Measurements from ENCODE around the gene CTLA4.

The CTLA4 gene

GRCh38 chr2:203918839-203919238 is 51.3 kb downstream of the CTLA4 start:
- no peak for DNase-seq
- H3K27me3 Mint-ChIP-seq (ENCODE audit: low read depth, poor library complexity) = no peaks in the 10 kb centered on the region
- no peak overlapping the region for H3K4me3 Mint-ChIP-seq
- peaks cover 28% of the 10 kb centered on the region for H3K4me1 Mint-ChIP-seq
- no peak for TF ChIP-seq CTCF (IDR thresholded peaks at IDR 0.05)
- H3K27ac Mint-ChIP-seq = peak overlapping the region; percentile 24
- no peaks in the 10 kb centered on the region for H3K9me3 Mint-ChIP-seq
- H3K36me3 Mint-ChIP-seq (ENCODE audit: low read depth) = no peaks in the 10 kb centered on the region
